GF-D8 (cell line): Measurements from ENCODE around the gene ATP8A1.
"Not testable (repeated sequence)": the region's sequence is repeated elsewhere in the genome, so short reads cannot be mapped to it uniquely, and the experiment has no call there.

Experiments
- DNase-seq: peaks from one replicate; lab custom pipeline; 2025; lab: John Stamatoyannopoulos, UW

ATP8A1 gene

DNA sequence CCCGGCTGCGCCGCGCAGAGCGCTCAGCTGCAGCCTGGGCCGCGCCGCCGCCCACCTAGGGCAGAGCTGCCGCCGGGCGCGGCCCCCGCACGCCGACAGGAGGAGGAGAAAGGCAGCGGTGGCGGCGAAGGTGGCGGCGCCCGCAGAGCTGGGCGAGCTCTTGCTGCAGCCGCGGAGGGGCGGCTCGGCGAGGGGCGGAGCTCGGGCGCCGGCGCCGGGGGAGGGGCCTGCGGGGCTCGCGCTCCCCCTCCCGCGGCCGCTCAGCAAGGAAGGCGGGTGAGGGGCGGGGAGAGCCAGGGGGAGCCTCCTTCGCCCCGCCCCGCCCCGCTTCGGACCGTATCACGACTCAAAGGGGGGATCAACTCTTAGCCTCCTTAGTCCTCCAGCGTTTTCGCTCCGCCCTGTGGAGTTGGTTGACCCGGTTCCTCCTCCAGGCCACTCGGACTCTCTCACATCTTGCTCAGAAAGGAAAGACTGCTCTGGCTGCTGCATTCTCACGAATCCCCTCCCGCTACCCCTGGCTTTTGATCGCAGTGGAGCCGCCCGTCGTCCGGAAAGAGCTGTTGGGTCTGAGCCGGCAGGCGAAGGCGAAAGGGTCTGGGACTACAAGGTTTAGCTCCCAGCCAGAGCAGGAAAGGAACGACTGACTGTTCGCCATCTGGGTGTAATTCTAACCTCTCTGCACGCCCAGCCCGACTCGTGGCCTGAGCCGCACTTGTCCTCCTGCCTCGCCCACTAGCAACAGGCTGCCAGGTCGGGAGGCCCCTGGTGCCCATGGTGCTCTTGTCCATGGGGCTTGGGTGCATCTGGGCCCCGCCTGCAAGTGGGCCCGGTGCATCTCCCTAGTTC is at the start of gene ATP8A1:
ATP8A1 (minus strand) TSS at position 162 of the 849 bp plus-strand sequence. CDS start 232 bp downstream, outside the sequence.
- peak; percentile 76 for DNase-seq

- no peak for DNase-seq
Measured at GRCh38 chr4:42706086-42706485, 49.2 kb upstream of the ATP8A1 start.

DNA sequence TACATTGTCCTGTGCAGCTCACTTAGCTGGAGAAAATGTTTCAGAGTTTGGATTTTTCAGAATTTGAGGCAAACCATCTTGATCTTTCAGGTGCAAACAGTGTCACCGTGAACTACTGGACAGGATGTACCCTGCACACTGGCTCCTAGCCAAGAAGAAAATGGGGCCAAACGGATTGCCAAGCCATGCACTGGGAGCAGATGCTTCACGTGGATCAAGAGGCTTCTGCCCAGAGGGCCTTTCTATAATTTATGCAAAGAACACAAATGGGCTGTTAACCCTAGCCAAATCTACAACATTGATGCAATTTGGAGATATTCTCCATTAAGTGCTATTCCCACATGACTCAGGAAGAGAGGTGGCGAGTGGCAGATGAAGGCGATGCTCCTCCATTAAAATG is 46.9 kb upstream of the ATP8A1 start:
- DNase-seq = no peak

DNA sequence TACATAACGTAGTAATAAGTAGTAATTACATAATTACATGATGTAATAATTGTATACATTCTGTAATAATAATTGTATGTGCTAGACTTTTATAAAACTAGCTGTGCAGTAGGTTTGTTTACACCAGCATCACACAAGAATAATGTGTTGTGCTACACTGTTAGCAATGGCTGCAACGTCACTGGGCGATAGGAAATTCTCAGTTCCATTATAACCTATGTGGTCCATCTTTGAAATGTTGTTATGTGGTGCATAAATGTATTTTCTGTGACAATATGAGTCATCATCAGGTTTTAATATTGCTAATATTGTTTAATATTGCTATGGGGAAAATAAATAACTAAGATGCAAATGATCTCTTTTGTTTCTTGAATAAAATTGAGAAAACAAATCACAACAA is 46.0 kb upstream of the ATP8A1 start:
- DNase-seq = no peak

GRCh38 chr4:42701780-42702179 is 44.9 kb upstream of the ATP8A1 start:
- not testable (repeated sequence) for DNase-seq

DNA sequence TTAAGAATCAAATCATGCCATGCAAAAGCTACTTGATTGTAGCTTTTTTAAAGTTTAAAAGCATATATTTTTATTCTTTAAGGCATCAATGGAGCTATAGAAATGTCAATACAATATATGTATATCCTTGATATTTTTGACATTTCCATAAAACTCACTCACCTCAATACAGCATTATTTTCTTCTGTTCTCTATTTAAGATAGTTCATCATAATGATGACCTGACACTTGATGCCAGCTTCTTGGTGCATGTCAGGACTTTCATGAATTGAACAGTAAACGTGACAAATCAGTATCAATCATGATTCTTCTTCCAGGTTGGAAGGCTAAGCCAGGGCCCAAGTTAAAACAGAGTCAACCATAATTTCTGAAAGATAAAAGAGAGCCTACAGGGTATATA is 33.6 kb upstream of the ATP8A1 start:
- no peak for DNase-seq

GRCh38 chr4:42683393-42683792 is 26.5 kb upstream of the ATP8A1 start:
- no peak for DNase-seq

- DNase-seq = no peak
Measured at GRCh38 chr4:42678512-42678911, 21.6 kb upstream of the ATP8A1 start.

DNA sequence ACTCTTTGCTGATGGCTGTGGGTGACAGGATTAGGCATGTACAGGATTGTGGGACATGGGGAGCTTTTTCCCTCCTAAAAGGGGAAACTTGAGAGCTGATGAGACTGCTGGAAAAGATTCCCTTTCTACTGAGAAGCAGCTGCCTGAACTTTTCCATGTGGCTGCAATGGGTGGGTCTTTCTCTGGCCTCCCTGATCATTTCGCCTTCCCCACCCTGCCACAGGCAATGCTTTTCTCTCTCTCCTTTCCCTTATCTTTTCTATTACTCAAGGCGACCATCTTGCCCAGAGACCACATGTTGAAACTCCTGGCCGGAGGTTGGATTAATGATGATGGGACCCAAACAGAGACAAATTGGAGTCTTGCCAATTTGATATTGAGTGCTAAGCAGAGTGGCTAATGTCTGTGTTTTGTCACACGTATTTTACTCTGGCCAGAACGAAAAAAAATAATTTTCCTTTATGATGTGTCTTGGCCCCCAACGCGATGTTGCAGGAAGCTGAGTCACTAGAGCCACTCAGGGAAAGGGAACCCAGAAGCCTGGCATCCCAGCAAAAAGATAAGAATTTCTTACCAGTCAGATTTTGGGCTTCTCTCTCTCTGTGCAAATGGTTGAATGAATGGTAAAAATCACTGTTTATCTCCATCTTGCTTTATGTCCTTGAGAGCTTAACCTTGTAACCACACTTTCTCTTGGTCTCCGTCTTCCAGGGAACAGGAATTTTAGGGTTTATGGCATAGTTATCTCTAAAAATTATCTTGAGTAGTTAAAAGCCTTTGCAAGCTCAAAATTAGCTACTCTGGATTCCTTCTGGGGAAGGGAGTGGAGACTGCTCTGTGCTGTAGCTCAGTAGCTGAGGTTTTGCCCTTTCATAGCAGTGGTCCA is 19.4 kb upstream of the ATP8A1 start:
- no peak for DNase-seq

DNA sequence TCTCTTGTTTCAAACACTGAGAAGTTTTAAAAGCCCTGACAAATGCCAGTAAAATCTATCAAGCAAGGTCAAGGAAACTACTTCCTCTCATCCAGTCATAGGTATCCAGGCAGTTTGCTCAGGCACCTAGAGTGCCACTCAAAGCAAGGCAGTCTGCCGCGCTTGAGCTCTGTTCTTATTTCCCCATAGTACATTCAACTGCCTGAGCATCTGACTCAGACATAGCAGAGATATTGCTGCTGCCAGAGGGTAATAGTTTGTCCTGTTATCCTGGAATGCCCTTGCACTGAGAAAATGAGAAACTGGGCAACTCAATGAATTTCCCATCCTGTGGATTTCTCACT is 16.1 kb upstream of the ATP8A1 start:
- DNase-seq = no peak

DNA sequence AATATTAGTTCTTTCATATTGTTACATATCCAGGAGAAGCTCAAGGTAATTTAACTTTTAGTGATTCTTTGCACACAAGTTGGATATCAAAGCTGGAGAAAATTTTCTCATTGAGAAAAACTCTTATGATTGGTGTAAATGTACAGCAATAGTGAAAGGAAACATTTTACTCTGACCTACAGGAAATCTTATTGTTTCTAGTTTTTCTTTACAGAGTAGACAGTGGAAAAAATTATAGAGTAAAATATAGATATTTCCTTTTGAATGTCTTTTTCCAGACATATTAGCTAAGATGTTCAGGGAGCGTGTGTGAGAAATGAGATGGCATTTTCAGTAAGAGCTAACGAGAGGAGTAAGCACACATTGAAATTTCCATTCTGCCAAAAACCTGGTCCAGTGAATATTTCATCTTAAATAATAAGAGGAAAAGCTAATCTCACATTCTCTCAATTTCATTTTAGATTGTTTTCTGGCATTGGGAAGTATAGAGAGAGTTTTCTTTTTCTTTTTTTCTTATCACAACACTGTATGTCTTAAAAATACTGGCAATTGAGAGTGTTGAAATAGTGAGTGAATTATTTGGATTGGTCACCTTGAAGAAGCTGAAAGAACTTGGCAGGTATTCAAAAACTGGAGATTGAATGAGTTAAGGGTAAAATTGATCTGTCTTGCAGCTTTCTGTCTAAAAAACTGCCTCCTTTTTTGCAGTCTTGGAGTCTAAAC is 15.6 kb upstream of the ATP8A1 start:
- DNase-seq = no peak

GRCh38 chr4:42671431-42672194 is 14.7 kb upstream of the ATP8A1 start:
- no peak for DNase-seq

DNA sequence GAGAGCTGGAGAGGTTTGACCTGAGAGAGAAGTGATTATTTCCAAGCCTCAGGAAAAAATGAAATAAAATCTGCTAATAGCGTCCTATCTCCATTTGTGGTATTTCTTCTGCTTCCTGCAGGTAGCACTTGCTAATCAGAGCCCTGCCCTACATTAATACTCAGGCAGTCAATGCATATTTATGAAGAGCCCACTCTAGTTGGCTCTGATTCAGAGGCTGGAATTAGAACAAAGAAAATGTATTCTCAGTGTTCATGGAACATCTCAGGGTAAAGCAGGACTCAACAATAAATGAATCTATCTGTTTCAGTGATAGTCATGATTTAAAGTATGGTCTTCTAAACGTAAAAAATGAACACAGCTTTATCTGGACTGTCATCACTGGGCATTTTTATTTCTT is 1.4 kb upstream of the ATP8A1 start:
- DNase-seq = no peak

- DNase-seq = no peak
Measured at GRCh38 chr4:42656679-42656943, 294 bp downstream of the ATP8A1 start.

- DNase-seq = no peak
Measured at GRCh38 chr4:42655921-42656678, 805 bp downstream of the ATP8A1 start.

- no peak for DNase-seq
Measured at GRCh38 chr4:42655269-42655637, 1.7 kb downstream of the ATP8A1 start.

GRCh38 chr4:42654631-42655268 is 2.2 kb downstream of the ATP8A1 start:
- no peak for DNase-seq

DNA sequence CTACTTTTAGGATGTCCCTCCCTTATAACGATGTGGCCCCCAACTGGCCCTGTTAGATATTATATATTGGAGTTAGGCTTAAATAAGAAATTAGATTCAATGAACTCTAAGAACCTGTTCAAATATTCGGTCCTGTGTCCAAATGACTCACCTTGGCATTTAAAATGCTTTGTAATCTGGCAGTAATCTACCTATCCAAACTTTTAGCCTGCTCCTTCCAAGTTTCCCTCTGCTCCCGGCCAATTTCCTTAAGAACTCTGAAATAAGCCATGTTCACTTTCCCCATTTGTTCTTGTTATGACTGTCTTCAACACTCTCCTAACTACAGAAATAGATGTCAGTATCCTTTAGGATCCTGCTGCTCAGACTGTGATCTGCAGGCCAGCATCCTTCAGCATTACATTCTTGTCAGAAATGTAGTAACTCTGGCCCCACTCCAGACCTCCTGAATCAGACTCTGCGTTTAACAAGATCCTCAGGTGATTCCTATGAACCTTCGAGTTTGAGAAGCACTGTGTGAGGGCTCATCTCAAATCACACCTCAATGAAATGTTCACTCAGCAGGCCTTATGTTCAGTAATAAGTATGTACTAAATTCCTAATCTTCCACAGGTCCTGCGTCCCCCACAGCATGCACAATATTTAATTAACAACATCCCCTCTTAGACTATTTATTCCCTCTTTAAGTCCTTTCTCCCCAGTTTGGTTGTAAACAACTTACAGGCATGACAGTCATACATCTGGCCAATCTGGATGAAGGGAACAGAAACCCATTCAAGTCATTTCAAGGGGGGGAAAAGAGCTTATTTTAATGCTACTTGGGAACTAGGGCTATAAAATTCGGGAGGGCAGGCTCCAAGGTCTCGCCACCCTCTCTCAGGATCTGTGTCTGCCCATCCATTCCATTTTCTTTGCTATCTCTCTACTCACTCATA is 3.0 kb downstream of the ATP8A1 start:
- DNase-seq = no peak

DNA sequence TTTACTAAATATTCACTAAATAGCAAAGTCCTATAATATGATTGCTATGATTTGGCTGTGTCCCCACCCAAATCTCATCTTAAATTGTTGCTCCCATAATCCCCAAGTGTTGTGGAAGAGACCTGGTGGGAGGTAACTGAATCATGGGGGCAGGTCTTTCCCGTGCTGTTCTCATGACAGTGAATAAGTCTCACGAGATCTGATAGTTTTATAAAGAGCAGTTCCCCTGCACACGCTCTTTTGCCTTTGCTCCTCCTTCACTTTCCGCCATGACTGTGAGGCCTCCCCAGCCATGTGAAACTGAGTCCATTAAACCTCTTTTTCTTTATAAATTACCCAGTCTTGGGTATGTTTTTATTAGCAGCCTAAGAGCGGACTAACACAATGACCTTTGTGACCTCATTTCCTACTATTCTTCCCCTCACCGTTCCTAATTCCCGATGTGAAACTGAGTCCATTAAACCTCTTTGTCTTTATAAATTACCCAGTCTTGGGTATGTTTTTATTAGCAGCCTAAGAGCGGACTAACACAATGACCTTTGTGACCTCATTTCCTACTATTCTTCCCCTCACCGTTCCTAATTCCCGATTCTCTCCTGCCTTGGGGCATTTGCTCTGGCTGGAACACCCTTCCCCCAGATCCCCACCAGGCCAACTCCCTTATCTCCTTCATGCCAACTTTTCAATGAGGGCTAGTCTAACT is 4.2 kb downstream of the ATP8A1 start:
- DNase-seq = not testable (repeated sequence)
